WI38 (cell line): ENCODE results near the gene TTC1.

ENCODE experiments used
- H3K4me3 ChIP-seq: 2 replicates; pipeline ENCODE4 v1.5.1; 2011; ENCODE audit warnings: low read depth, mild to moderate bottlenecking, control low read depth, low read length
- TF ChIP-seq, protein P1 (sequence below): IDR thresholded peaks from 2 replicates; pipeline ENCODE4 v1.5.1; 2012; ENCODE audit warnings: low read depth, mild to moderate bottlenecking, control low read depth, low read length

The TTC1 gene

DNA sequence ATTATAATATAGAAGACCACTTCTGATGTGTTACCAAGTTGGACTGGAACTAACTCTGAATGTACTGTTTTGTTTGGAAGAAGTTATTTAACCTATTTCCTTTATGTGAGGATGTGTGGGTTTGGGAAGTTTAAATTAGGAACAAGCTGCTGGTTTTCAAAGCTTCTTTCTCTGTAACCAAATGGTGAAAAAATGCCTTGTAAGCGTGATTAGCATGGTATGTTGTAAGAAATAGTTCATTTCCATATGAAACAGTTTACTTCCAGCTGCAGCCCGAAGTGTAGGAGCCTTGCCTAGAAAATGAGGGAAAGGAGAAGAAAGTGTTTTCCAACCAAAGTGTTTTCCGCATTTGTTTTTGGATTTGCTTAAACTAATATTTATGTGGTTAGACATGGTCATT is 36.0 kb downstream of the TTC1 start:
- H3K4me3 ChIP-seq, result no peak overlapping the region
- TF ChIP-seq, protein P1, sequence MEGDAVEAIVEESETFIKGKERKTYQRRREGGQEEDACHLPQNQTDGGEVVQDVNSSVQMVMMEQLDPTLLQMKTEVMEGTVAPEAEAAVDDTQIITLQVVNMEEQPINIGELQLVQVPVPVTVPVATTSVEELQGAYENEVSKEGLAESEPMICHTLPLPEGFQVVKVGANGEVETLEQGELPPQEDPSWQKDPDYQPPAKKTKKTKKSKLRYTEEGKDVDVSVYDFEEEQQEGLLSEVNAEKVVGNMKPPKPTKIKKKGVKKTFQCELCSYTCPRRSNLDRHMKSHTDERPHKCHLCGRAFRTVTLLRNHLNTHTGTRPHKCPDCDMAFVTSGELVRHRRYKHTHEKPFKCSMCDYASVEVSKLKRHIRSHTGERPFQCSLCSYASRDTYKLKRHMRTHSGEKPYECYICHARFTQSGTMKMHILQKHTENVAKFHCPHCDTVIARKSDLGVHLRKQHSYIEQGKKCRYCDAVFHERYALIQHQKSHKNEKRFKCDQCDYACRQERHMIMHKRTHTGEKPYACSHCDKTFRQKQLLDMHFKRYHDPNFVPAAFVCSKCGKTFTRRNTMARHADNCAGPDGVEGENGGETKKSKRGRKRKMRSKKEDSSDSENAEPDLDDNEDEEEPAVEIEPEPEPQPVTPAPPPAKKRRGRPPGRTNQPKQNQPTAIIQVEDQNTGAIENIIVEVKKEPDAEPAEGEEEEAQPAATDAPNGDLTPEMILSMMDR, result no peak

DNA sequence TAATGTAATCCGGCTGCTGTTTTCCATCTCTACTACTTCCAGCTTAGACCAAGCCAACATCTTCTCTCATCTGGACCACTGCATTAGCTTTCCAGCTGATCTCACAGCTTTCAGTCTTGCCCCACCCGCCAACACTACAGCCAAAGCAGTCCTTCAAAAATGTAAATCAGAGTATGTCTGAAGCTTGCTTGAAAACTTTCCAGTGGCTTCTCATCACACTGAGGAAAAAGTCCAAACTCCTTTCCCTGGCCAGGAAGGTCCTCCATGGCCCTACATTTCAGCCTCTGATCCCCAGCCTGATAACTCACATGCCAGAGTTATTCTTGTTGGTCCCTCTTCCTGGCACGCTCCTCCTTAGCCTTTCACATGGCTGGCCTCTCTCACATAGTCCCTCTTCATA is 38.5 kb downstream of the TTC1 start:
- no peak overlapping the region for H3K4me3 ChIP-seq
- TF ChIP-seq, protein P1, result no peak

DNA sequence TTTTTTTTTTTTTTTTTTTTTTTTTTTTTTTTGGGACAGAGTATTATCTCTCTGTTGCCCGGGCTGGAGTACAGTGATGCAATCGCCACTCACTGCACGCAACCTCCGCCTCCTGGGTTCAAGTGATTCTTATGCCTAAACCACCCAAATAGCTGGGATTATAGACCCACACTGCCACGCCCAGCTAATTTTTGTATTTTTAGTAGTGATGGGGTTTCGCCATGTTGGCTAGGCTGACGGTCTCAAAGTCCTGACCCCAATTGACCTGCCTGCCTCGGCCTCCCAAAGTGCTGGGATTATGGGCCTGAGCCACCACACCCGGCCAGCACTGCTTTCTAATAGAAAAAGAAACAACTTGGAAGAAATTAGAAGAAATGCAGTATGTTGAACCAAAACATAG is 39.2 kb downstream of the TTC1 start:
- TF ChIP-seq, protein P1, result no peak
- no peak overlapping the region for H3K4me3 ChIP-seq

DNA sequence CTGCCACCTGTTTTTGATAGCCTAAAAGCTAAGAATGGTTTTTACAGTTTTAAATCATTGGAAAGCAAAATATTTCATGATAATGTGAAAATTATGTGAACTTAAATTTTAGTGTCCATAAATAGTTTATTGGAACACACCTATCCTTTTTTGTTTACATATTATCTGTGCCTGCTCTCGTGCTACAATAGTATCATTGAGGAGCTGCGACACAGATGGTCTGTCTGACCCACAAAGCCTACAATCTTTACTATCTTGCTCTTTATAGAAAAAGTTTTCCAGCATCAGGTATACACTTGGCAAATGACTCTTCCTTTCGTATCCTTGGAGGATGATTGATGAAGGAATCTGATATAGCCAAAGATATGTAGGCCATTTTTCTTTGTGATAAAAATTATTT is 40.2 kb downstream of the TTC1 start:
- TF ChIP-seq, protein P1, result no peak
- no peak overlapping the region for H3K4me3 ChIP-seq

DNA sequence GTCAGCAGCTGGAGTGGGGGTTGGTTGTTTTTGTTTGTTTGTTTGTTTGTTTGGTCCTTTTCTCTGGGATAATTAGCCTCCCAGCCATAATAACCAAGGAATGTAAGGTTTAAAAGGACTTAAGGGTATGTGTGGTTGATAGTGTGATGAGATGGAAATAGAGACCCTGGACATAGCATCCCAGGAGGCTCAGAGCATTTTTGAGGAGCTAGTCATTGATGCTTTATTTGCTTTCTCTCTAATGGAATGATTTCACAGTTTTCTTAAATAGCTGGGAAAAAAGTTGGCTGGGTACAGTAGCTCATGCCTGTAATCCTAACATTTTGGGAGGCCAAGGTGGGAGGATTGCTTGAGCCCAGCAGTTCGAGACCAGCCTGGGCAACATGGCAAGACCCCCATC is 45.1 kb downstream of the TTC1 start:
- H3K4me3 ChIP-seq, result no peak overlapping the region
- TF ChIP-seq, protein P1, result no peak

DNA sequence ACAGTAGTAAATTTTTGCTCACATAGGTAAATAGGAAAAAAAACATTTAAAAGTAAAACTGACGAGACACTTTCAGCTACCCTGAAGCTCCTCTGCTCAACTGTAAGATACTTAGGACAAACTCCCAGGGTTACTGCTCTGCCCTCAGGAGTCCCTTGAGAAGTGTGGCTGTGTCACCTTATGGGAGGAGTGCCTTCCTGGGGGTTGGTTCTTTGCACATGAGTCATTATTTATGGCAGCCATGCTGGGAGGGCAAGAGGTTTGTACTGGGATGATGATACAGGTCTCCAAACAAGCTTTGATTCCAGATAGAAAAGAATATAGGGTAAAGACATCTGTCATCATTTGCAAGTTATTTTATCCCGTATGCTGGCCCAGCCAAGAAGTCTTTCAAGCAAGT is 45.9 kb downstream of the TTC1 start:
- TF ChIP-seq, protein P1, result no peak
- no peak overlapping the region for H3K4me3 ChIP-seq

DNA sequence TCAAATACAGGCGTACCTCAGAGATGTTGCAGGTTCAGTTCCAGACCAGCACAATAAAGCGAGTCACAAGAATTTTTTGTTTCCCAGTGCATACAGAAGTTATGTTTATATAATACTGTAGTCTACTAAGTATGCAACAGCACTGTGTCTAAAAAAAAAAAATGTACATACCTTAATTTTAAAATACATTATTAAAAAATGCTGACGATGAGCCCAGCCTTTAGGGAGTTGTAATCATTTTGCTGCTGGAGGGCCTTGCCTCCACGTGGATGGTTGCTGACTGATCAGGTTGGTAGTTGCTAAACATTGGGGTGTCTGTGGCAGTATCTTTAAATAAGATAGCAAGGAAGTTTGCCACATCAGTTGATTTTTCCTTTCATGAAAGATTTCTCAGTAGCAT is 48.3 kb downstream of the TTC1 start:
- H3K4me3 ChIP-seq, result no peak overlapping the region
- TF ChIP-seq, protein P1, result no peak
